Upper lobe of left lung (tissue), 4 donors: ENCODE data around the gene FOXP1.

Source experiments
- CTCF ChIP-seq, 6 experiments: fragments of 450-650 bp in 4 of 6; fragments of 200-600 bp in 2 of 6; sonication (generic) in 2 of 6; IDR thresholded peaks; one replicate each; pipeline ENCODE4 v1.5.1; 2016 to 2019; ENCODE audit warnings: antibody characterized with exemption in 6 of 6
- EP300 ChIP-seq, 4 donors: sonication (generic); formaldehyde crosslinking; IDR thresholded peaks; one replicate each; pipeline ENCODE4 v1.5.1; 2017; ENCODE audit warnings: antibody characterized with exemption in 4 of 4, control low read depth in 2 of 4
- POLR2A ChIP-seq, 4 donors: fragments of 450-650 bp; IDR thresholded peaks; one replicate each; pipeline ENCODE4 v1.5.1; 2016 to 2017; ENCODE audit warnings: antibody characterized with exemption in 4 of 4, mild to moderate bottlenecking in 2 of 4

- TF ChIP-seq CTCF (IDR thresholded peaks at IDR 0.05) (no peak), EP300 (IDR thresholded peaks at IDR 0.05) (no peak), POLR2A (IDR thresholded peaks at IDR 0.05) (no peak)
Measured at GRCh38 chr3:71446260-71446659, 137.3 kb downstream of the FOXP1 start.
